Dedifferentiated amniotic fluid mesenchymal stem cell (primary cell): ENCODE results near the gene ATP2A3.

Experiments
- DNase-seq: peaks from one replicate; pipeline ENCODE4 v3.0.0-alpha.2; 2016; ENCODE audit errors: extremely low spot score

ATP2A3 gene

DNA sequence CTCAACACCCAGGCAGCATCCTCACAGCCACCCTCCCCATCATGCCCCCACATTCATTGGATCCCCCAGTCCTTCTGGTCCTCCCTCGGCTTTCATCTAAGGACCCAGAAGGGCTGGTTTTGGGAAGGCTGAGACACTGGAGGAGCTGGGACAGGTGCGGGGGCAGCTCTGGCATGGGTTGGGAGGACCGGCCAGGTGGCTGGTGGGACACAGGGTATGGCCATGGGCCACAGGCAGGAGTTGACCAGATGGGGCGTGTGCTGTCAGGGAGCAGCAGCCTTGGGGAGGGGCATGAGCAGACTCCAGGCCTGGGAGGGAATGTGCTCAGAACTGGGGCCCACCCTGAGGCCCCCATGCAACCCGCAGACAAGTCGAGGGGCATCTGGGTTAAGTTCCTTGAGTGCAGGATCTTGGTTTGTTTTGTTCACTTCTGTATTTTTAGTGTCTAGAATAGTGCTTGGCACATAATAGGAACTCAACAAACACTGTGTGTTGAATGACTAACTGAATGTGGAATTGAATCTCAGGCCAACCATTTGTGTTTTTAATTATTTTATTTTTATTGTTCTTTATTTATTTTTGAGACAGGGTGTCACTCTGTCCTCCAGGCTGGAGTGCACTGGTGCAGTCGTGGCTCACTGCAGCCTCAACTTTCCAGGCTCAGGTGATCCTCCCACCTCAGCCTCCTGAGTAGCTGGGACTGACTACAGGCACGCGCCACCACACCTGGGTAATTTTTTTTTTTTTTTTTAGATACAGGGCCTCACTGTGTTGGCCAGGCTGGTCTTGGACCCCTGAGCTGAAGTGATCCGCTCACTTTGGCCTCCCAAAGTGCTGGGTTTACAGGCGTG is 53.6 kb downstream of the ATP2A3 start:
- DNase-seq, result no peak

DNA sequence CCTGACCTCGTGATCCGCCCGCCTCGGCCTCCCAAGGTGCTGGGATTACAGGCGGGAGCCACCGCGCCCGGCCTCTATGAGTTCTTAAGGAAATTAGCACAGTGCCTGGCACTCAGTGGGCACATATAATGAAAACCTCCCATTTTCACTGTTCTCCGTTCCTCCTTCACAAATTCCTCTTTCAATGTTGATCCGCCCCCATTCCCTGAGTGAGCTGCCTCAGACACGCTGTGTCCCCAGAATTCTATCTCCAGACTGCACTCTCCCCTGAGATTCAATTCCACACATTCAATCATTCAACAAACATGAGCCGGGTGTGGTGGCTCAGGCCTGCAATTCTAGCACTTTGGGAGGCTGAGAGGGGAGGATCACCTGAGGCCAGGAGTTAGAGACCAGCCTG is 55.0 kb downstream of the ATP2A3 start:
- no peak for DNase-seq

DNA sequence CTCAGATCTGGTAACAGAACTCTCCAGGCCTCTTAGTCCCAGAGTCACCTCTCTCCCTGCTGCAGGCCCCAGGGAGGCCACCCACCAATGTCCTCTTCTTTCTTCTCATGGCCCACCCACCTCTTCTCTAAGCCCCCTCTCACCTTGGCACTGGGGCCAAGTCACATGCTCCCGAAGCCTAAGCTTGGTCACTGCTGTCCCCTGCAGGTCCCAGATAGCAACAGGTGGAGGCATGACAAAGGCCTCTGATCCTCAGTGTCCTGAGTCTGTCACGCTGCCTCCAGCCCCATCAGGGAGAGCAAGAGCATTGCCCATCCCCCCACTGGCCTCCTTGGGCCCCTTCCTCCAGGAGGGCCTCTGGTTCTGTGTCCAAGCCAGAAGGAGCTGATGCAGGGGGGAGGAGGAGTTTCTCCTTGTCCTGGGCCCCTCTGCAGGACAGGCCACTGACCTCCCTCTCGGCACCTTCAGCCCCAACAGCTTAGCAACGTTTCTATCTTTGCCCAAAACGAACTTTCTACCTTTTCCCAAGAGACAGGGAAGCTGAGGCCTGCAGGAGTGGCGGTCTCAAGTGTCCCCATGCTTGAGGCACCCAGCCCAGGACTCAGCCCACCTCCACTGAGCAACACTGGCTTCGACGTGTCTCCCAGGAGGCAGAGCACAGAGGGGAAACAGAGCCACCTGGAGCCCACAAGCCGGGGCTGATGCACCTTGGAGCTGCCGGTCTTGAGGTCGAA is 56.6 kb downstream of the ATP2A3 start:
- DNase-seq, result no peak

DNA sequence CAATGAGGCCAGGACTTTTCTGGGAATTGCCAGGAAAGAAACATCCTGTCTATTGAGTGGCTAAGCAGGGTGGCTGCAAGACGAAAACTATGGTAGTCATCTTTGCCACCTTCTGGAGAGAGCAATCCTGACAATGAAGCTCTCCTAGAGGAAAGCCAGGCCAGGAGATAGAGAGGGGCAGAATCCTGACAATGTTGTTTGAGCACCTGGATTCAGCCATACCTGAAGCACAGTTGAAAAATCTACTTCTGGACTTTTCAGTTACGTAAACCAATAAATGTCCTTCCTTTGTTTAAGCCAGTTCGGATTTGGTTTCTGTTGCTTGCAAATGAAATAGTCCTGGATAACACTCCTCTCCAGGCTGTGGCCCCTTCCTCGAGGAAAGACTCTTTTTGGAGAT is 57.4 kb downstream of the ATP2A3 start:
- no peak for DNase-seq

DNA sequence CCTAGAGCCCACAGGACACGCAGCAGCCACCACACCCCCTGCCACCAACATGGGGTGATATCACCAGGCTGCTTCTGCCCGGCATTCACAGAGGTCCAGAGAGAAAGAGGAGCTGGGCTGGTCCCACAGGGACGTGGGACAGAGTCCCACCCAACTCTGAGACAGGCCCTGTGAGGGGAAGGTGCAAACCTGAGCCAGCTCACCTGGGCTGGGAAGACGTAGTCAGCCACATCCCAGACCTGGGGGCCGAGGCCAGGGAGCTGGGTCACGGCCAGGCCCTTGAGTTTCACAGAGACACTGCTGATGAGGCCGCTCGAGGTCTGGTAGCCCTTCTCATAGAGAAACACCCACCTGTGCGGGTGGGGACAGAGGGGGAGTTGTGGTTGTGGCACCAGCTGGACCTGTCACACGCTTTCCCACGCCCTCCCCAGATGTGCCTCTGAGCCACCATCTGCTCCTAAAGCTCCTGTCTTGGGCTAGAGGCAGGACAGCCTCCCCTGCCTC is 59.2 kb downstream of the ATP2A3 start:
- no peak for DNase-seq

DNA sequence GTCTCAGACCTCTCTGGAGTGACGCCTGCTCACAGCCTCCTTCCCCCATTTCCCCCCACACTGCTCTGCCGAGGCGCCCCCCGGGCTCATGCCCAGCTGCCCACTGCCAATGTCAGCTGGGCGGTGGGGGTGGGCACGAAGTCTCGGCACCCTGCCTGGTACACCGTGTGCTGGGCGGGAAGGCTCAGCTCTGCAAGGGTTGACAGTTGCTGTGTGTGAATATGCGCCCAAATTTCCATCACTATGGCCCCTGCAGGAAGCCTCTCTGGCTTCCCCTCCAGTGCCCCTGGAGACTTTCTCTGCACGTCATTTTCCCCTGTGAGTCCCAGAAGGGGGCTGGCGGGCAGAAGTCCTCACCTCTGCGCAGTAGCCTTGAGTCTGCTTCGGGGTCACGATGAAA is 59.7 kb downstream of the ATP2A3 start:
- DNase-seq, result no peak

DNA sequence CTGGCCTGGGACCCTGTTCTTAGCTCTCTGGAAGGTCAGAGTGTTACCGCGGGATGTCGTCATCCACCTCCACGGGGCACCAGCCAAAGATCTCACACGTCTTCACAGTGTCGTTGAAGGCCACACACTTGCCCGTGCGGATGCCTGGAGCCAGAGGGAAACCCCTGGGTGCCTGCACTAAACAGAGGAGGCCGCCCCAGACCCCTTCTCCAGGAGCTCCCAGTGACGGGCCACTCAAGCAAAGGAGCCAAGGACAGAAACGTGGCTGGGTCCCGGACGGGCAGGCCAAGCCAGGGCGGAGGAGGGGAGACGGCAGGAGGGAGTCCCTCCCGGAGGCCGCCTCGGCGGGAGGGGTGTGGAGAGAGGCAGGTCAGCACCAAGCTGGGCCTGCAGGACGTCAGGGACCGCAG is 60.4 kb downstream of the ATP2A3 start:
- no peak for DNase-seq

DNA sequence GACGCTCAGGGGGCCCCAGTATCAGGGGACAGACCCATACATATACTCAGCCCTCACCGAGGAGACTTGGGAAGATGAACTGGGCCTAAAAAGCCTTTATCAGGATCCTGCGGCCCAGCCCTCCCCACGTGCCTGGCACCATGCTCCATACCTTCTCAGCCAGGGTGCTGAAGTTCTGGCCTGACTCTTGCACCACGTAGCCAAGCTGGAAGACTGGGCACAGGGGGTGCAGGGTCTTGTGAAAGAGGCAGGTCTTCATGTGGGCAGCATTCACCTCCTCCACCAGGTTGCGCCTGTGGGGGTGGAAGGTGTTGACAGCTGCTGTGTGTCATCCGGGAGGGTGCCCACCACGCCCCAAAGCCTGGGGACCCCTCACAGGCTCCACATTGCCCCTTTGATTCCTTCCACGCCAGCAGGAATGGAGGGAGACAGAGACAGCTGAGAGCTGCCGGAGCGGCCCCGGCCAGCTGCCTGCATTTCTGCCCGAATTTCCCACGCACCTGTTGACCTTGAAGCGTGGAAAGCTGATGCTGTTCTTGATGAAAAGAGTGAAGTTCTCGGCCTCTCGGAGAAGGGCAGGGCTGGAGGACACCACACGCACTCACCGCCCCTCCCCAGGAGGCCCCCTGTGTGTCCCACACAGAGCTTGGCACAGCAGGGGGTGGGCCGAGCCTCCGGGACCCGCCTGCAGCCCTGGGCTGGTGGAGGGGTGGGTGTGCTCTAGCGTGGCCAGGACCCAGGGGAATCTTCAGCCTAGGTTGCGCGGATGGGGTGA is 61.0 kb downstream of the ATP2A3 start:
- no peak for DNase-seq

DNA sequence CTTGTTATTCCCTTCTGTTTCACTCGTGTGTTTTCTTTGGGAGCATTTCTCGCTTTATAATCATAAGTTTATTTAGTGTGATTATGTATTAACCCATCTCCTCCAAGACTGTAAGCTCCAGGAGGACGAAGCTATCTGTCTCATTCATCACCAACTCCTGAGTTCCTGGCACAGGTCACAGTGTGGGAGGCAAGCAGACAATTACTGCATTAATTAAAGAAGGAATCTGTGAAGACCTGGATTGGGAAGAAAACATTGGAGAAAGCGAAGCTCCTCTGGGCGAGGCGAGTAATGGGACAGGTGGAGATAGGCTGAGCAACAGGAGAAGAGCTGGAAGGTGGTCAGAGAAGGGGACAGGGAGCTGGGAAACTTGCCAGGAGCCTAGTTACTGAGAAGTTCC is 63.6 kb downstream of the ATP2A3 start:
- DNase-seq, result no peak

DNA sequence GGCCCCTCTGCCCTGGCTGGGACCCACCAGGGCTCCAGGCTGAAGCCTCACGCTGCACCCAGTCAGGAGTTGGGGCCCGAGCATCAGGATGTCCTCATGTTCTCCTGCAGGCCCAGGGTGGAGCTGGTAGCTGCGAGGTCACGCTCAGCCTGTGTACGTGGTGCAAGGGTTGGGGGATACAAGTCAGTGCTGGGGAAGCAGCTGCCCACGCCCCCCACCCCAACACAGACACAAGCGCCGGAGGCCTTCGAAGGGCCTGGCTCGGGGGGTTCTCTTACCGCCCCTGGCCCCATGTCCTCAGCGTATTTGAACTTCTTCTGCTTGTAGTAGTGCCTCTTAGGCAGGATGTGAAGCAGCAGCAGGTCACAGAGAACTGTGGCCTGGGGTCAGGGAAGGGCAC is 66.5 kb downstream of the ATP2A3 start:
- DNase-seq, result no peak

DNA sequence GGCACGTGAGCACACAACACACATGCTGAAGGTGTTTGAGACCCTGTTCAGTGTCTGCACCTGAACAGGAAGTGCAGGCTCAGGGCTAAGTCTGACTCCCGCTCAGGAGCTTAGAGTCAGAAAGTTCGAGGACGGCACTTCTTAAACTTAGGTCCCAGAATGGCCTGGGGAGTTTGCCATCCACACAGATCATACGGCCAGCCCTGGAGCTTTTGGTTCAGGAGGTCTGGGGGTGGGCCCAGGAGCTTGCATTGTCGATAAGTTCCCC is 67.3 kb downstream of the ATP2A3 start:
- no peak for DNase-seq

DNA sequence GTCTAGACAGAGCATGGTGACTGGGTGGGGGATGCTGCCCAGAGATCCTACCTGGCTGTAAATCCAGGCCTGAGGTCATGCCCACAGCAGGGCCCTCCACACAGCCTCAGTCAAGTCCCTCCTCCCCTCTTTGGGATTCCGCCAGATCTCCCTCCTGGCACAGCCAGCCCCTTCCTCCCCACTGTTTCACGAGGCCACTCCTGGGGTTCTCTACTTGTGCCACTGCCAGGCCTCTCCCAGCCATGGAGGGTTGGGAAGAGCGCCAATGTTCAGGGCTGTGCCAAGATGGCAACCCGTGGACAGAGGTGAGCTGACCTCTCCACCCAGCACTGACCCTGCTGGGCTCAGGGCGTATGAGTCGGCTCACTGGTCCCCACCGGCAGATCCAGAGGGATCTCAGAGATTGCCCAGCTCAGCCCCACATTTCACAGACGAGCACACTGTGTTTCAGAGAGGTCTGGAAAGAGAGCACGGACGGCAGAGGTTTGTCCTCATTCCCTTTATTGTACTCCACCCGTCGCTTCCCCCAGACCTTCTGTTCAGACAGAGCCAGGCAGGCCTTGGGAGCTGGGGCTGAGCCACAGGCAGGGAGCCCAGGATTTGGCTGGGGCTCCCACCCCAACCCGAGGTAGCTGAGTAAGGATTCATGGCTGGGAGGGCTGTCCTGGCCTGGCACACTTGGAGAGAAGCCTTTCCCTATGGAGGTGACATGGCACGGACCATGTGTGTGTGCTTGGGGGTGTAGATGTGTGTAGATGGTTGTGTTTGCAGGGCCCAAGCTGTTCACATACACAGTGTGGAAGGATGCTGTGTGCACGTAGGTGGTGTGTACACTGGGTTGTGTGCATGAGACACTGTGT is 67.9 kb downstream of the ATP2A3 start:
- no peak for DNase-seq

DNA sequence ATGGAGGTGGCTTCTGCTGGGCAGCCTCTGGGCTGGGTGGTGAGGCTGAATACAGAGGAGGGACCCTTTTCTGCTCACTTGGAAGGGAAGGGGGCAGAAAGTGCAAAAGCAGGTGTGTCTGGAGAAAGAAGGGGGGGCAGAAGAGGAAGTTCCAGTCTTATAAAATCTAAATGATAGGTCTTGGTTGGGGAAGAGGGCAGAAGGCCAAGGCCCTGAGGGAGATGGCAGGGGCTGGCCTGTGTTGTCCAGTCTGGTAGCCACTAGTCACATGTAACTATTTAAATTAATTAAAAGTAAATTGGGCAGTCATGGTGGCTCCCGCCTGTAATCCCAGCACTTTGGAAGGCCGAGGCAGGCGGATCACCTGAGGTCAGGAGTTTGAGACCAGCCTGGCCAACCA is 68.9 kb downstream of the ATP2A3 start:
- DNase-seq, result no peak

DNA sequence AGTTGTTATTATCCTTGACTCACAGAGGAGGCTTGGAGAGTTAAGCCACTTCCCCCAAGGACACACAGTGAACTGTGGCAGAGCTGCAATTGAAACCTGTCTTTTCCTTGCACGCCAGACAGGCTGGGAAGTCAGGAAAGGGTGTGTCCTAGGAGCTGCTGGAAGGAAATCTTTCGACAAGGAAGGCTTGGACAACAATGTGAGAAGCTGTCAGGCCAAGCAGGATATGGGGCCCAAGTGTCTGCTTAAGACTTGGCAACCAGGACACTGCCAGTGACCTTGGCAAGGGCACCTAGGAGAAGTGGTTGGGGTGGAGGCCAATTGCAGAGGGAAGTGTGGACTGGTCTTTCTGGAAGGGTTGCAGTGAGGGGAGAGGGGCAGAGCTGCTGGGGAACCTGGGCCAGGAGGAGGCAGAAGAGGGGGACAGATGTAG is 69.3 kb downstream of the ATP2A3 start:
- no peak for DNase-seq

DNA sequence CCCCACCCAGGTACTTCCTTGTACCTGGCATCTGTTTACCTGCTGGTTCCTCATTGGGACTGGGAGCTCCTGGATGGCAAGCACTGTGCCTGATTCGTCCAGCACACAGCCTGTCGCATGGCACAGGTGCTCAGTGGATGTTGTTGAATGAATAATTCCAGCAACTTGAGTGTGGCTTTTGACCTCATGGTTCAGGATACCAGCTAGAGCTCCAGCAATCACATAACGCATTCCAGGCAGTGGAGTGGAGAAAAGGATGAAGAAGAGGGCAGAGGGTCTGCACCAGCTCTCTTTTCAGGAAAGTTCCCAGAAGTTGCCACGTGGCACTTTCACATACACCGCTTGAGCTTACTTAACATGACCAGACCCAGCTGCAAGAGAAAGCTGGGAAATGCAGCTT is 70.0 kb downstream of the ATP2A3 start:
- DNase-seq, result no peak

DNA sequence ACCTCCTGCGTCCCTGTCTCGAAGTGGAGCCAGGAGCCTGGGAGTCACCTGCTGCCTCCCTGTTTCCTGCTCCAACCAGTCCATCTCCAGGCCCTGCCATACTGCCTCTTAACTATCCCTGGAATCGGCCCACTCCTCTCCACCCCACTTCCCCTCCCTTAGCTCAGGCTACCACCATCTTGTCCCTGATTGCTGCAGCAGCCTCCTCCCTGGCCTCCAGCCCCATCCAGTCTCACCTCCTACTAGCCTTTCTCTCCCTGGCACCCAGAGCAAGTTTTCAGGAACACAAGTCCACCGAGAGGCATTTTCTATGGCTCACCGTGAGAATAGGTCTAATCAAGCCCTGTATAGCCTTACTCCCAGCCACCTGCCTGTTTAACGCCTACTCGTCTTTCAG is 70.5 kb downstream of the ATP2A3 start:
- DNase-seq, result no peak

DNA sequence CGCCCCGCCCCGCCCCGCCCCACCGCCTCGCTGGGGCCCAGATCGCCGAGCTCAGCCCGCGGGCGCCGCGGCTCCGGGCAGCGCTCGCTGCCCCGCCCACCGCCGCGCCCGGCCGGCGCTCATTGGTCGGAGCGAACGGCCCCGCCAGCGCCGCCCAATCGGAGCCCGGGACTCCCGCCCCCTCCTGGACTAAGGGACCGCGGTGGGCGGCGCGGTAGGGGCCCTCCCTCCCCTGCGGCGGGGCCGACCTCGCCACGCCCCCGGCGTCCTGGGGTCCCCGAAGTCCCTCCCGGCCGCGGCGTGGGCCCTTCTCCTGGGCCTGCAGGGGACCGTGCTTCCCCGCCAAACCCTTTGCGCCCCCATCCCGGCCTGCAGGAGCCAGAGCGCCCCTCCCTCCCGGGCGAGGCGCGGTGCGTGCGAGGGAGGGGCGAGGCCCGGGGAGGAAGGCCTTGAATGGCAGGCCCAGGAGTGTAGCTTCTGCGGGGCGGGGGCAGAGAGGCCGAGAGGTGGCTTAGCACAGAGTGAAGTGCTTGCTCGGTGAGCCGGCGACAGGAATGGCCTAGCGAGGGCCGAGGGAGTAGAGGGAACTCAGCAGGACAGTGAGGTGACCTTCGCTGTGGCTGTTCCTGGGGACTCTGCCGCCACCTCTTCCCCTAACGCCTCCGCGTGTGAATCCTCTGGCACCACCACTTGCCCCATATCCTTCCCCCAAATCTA is 71.1 kb downstream of the ATP2A3 start, which contains the start of gene CAMKK1:
Gene CAMKK1, minus strand, starts transcription at position 51 of the 717 bp plus-strand sequence. CDS start 7,366 bp downstream, outside the sequence.
- DNase-seq, result peak; percentile 61

DNA sequence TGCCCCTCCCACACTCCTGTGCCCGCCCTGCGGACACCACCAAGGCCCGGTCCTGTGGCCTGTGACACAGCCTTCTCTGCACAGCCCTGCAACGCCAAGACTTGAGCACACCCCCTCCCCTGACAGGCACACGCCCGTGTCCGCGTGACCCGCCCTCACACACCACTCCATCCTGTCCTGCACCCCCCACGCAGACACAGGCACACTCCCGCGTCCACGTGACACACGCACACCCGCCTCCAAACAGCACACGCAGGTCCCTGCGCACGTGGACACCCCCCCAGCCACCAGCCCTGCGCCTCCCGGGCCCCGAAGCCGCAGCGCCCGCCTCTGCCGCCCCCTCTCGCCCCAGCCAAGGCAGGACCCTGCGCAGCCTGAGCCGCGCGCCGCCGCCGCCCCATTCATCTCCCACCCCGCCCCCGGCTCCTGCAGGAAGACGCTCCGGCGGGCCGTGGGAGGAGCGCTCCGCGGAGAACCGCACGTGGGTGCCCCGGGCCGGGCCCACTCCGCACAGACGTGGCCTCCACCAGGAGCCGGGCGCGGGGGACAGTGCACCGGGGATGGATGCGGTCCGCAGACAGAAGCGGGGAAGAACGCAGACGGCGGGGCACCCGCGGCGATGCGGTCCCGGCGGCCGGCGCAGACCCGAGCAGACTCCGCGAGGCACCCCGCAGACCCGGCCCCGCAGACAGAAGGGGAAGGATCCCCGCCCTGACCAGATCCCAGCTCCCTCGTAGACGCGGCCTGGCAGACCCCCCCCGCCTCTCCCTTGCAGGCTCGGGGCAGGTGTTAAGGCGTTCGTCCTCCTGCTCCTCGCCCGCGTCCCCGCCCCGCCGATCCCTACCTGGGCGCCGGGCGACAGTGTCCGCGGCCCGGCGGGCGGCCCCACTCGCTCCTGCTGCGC is 71.9 kb downstream of the ATP2A3 start:
- peak; percentile 40 for DNase-seq

DNA sequence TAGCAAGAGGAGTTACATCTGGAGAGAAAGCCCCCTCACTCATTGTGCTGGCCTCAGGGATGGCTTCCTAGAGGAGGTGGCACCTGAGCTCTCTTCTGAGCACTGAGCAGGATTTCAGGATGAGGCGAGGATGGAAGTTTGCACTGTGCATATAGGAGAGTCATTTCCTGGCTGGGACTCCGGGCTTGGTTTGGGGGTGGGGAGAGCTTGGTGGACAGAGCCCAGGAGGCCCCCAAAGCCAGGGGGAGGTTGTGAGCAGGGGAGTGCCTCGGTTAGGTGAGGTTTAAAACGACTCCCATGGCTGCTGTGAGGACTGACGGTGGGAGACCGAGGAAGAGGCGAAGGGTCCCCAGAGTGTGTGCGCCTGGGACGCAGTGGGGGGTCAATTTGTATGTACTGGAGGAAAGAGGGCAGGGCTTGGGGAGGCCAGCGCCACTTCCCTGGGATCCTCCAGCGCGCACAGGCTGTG is 72.6 kb downstream of the ATP2A3 start:
- DNase-seq, result no peak

DNA sequence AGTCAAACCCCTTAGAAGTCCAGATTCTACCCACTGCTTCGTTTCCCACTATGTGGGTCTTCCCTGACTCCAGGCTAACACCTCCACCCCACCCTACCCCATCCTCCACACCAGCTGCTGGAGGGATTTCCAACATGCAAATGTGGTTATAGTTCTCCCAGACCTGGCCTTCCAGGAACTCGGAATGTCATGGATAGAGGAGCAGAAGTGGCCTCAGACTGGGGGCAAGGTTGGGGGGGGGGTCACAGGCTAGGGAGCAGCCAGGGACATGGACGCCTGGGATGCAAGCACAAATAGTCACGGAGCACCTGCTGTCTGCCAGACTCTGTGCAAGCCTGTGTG is 73.4 kb downstream of the ATP2A3 start:
- no peak for DNase-seq
